Measurements from ENCODE around the gene FBXW2.

Gene FBXW2

GRCh38 chr9:120773256-120773655 is 20.0 kb downstream of the FBXW2 start:
- Histone ChIP-seq H3K36me3 (ENCODE audit: insufficient read depth, insufficient read length, low read length) (peaks cover 84% of the 10 kb centered on the region), H3K9ac (ENCODE audit: insufficient read length, low read depth) (no peak overlapping the region), H3K4me1 (ENCODE audit: insufficient read depth, insufficient read length) (no peaks in the 10 kb centered on the region), H3K4me3 (ENCODE audit: insufficient read length, low read depth) (no peak overlapping the region), H3K9me3 (ENCODE audit: insufficient read depth, low read length) (no peaks in the 10 kb centered on the region), H3K27me3 (ENCODE audit: insufficient read depth, insufficient read length) (no peaks in the 10 kb centered on the region)
- no peak for TF ChIP-seq YY1 (IDR thresholded peaks at IDR 0.05; ENCODE audit: insufficient read depth, insufficient read length)
- no peak for TF ChIP-seq SUZ12 (IDR thresholded peaks at IDR 0.05; ENCODE audit: extremely low read depth, insufficient read depth, insufficient read length)
- TF ChIP-seq ZNF274 (IDR thresholded peaks at IDR 0.05; ENCODE audit: low read depth, low read length), result no peak
- DNase-seq (ENCODE audit: low read depth, low spot score), result no peak

GRCh38 chr9:120770931-120771330 is 22.3 kb downstream of the FBXW2 start:
- DNase-seq (ENCODE audit: low read depth, low spot score), result no peak
- H3K27me3 ChIP-seq (ENCODE audit: insufficient read depth, insufficient read length), result no peaks in the 10 kb centered on the region
- peaks cover 87% of the 10 kb centered on the region for H3K36me3 ChIP-seq (ENCODE audit: insufficient read depth, insufficient read length, low read length)
- H3K4me3 ChIP-seq (ENCODE audit: insufficient read length, low read depth), result no peak overlapping the region
- TF ChIP-seq YY1 (IDR thresholded peaks at IDR 0.05; ENCODE audit: insufficient read depth, insufficient read length) (no peak), ZNF274 (IDR thresholded peaks at IDR 0.05; ENCODE audit: low read depth, low read length) (no peak)
- no peaks in the 10 kb centered on the region for H3K9me3 ChIP-seq (ENCODE audit: insufficient read depth, low read length)
- H3K9ac ChIP-seq (ENCODE audit: insufficient read length, low read depth), result no peak overlapping the region
- no peaks in the 10 kb centered on the region for H3K4me1 ChIP-seq (ENCODE audit: insufficient read depth, insufficient read length)

DNA sequence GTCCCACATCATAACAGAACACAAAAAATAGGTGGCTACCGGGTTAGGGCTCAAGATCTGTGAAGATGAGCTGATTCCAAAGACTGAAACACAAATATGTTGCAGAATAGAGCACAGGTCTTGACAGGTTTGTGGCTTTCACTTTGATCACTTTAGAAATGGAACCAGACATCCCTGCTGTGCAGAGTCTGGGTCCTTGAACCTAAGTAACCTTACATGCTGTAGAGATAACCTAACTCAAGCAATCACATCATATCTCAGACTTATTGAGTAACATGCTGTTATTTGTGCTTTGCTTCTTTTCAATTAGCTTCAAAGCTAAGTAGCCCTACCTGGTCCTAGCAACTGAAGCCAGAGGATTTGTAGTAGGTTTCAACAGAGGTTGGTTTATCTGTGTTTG is 24.3 kb downstream of the FBXW2 start:
- peaks cover 88% of the 10 kb centered on the region for H3K36me3 ChIP-seq (ENCODE audit: insufficient read depth, insufficient read length, low read length)
- TF ChIP-seq YY1 (IDR thresholded peaks at IDR 0.05; ENCODE audit: insufficient read depth, insufficient read length) (no peak), SUZ12 (IDR thresholded peaks at IDR 0.05; ENCODE audit: extremely low read depth, insufficient read depth, insufficient read length) (no peak), ZNF274 (IDR thresholded peaks at IDR 0.05; ENCODE audit: low read depth, low read length) (no peak)

GRCh38 chr9:120768247-120768646 is 25.0 kb downstream of the FBXW2 start:
- Histone ChIP-seq H3K4me1 (ENCODE audit: insufficient read depth, insufficient read length) (no peaks in the 10 kb centered on the region), H3K27me3 (ENCODE audit: insufficient read depth, insufficient read length) (no peaks in the 10 kb centered on the region), H3K9me3 (ENCODE audit: insufficient read depth, low read length) (no peaks in the 10 kb centered on the region), H3K9ac (ENCODE audit: insufficient read length, low read depth) (no peak overlapping the region), H3K4me3 (ENCODE audit: insufficient read length, low read depth) (no peak overlapping the region), H3K36me3 (ENCODE audit: insufficient read depth, insufficient read length, low read length) (peaks cover 89% of the 10 kb centered on the region)
- DNase-seq (ENCODE audit: low read depth, low spot score), result peak; percentile 83
- TF ChIP-seq ZNF274 (IDR thresholded peaks at IDR 0.05; ENCODE audit: low read depth, low read length) (no peak), YY1 (IDR thresholded peaks at IDR 0.05; ENCODE audit: insufficient read depth, insufficient read length) (no peak), SUZ12 (IDR thresholded peaks at IDR 0.05; ENCODE audit: extremely low read depth, insufficient read depth, insufficient read length) (no peak)

More for the DNA sequence above, 24.3 kb downstream of the FBXW2 start:
- Histone ChIP-seq H3K4me3 (ENCODE audit: insufficient read length, low read depth) (no peak overlapping the region), H3K27me3 (ENCODE audit: insufficient read depth, insufficient read length) (no peaks in the 10 kb centered on the region), H3K9me3 (ENCODE audit: insufficient read depth, low read length) (no peaks in the 10 kb centered on the region), H3K9ac (ENCODE audit: insufficient read length, low read depth) (no peak overlapping the region), H3K4me1 (ENCODE audit: insufficient read depth, insufficient read length) (no peaks in the 10 kb centered on the region)
- no peak for DNase-seq (ENCODE audit: low read depth, low spot score)

DNA sequence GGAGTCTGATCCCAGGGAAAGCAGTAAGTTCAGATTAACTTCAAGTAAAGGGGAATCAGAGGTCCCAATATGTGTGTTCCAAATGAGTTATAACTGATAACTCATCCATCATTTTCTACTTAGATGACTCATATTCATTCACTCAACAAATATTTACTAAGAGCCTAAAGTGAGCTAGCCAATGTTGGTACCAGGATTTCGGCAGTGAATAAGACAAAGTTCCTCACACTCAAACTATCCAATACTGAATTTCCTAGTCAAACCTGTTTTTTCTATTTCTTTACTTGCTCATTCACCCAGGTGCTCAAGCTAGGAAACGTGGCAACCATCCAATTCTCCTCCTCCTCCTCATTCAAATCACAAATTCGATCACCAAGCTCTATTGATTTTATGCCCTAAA is 25.8 kb downstream of the FBXW2 start:
- no peak overlapping the region for H3K9ac ChIP-seq (ENCODE audit: insufficient read length, low read depth)
- H3K4me3 ChIP-seq (ENCODE audit: insufficient read length, low read depth), result no peak overlapping the region
- no peak for DNase-seq (ENCODE audit: low read depth, low spot score)
- peaks cover 90% of the 10 kb centered on the region for H3K36me3 ChIP-seq (ENCODE audit: insufficient read depth, insufficient read length, low read length)
- H3K4me1 ChIP-seq (ENCODE audit: insufficient read depth, insufficient read length), result no peaks in the 10 kb centered on the region
- TF ChIP-seq SUZ12 (IDR thresholded peaks at IDR 0.05; ENCODE audit: extremely low read depth, insufficient read depth, insufficient read length) (no peak), ZNF274 (IDR thresholded peaks at IDR 0.05; ENCODE audit: low read depth, low read length) (no peak), YY1 (IDR thresholded peaks at IDR 0.05; ENCODE audit: insufficient read depth, insufficient read length) (no peak)
- H3K9me3 ChIP-seq (ENCODE audit: insufficient read depth, low read length), result no peaks in the 10 kb centered on the region
- no peaks in the 10 kb centered on the region for H3K27me3 ChIP-seq (ENCODE audit: insufficient read depth, insufficient read length)

- H3K9ac ChIP-seq (ENCODE audit: insufficient read length, low read depth), result no peak overlapping the region
- TF ChIP-seq YY1 (IDR thresholded peaks at IDR 0.05; ENCODE audit: insufficient read depth, insufficient read length) (no peak), SUZ12 (IDR thresholded peaks at IDR 0.05; ENCODE audit: extremely low read depth, insufficient read depth, insufficient read length) (no peak), ZNF274 (IDR thresholded peaks at IDR 0.05; ENCODE audit: low read depth, low read length) (no peak)
- no peak overlapping the region for H3K4me3 ChIP-seq (ENCODE audit: insufficient read length, low read depth)
- H3K27me3 ChIP-seq (ENCODE audit: insufficient read depth, insufficient read length), result no peaks in the 10 kb centered on the region
- no peaks in the 10 kb centered on the region for H3K4me1 ChIP-seq (ENCODE audit: insufficient read depth, insufficient read length)
- DNase-seq (ENCODE audit: low read depth, low spot score), result no peak
- peaks cover 90% of the 10 kb centered on the region for H3K36me3 ChIP-seq (ENCODE audit: insufficient read depth, insufficient read length, low read length)
- no peaks in the 10 kb centered on the region for H3K9me3 ChIP-seq (ENCODE audit: insufficient read depth, low read length)
Measured at GRCh38 chr9:120765910-120766425, 27.2 kb downstream of the FBXW2 start.

- no peaks in the 10 kb centered on the region for H3K9me3 ChIP-seq (ENCODE audit: insufficient read depth, low read length)
- no peaks in the 10 kb centered on the region for H3K4me1 ChIP-seq (ENCODE audit: insufficient read depth, insufficient read length)
- no peak overlapping the region for H3K9ac ChIP-seq (ENCODE audit: insufficient read length, low read depth)
- H3K36me3 ChIP-seq (ENCODE audit: insufficient read depth, insufficient read length, low read length), result peaks cover 90% of the 10 kb centered on the region
- TF ChIP-seq ZNF274 (IDR thresholded peaks at IDR 0.05; ENCODE audit: low read depth, low read length), result no peak
- no peak for TF ChIP-seq YY1 (IDR thresholded peaks at IDR 0.05; ENCODE audit: insufficient read depth, insufficient read length)
- no peak for DNase-seq (ENCODE audit: low read depth, low spot score)
- H3K27me3 ChIP-seq (ENCODE audit: insufficient read depth, insufficient read length), result no peaks in the 10 kb centered on the region
- no peak overlapping the region for H3K4me3 ChIP-seq (ENCODE audit: insufficient read length, low read depth)
Measured at GRCh38 chr9:120764476-120764875, 28.7 kb downstream of the FBXW2 start.
